Fibroblast of skin of right biceps (primary cell): ENCODE data around the gene FAM228A.
"Not testable (repeated sequence)": the region's sequence is repeated elsewhere in the genome, so short reads cannot be mapped to it uniquely, and the experiment has no call there.

ENCODE experiments used
- DNase-seq: peaks from one replicate; pipeline ENCODE4 v3.0.0-alpha.2; 2013

FAM228A gene

GRCh38 chr2:24174851-24175277, at the start of gene FAM228A:
Gene FAM228A, plus strand, starts transcription at chr2:24175053. Its CDS starts 428 bp downstream, at chr2:24175481.
- DNase-seq, result no peak

- no peak for DNase-seq
Observed at GRCh38 chr2:24125956-24126355, 48.9 kb upstream of the FAM228A start.

- no peak for DNase-seq
Observed at GRCh38 chr2:24132543-24132942, 42.3 kb upstream of the FAM228A start.

- DNase-seq, result not testable (repeated sequence)
Observed at GRCh38 chr2:24140305-24140704, 34.5 kb upstream of the FAM228A start.

GRCh38 chr2:24147364-24147763, 27.5 kb upstream of the FAM228A start:
- DNase-seq, result no peak

- DNase-seq, result no peak
Observed at GRCh38 chr2:24152413-24153197, 22.2 kb upstream of the FAM228A start.

GRCh38 chr2:24153478-24153877, 21.4 kb upstream of the FAM228A start:
- DNase-seq, result no peak

- DNase-seq, result no peak
Observed at GRCh38 chr2:24158131-24158530, 16.7 kb upstream of the FAM228A start.

GRCh38 chr2:24159708-24160107, 15.1 kb upstream of the FAM228A start:
- no peak for DNase-seq

GRCh38 chr2:24160761-24161160, 14.1 kb upstream of the FAM228A start:
- DNase-seq, result no peak

- no peak for DNase-seq
Observed at GRCh38 chr2:24162494-24162893, 12.4 kb upstream of the FAM228A start.

- no peak for DNase-seq
Observed at GRCh38 chr2:24163186-24163585, 11.7 kb upstream of the FAM228A start.

GRCh38 chr2:24163601-24164000, 11.3 kb upstream of the FAM228A start:
- DNase-seq, result no peak

GRCh38 chr2:24164416-24164973, 10.4 kb upstream of the FAM228A start:
- DNase-seq, result peak; percentile 20

GRCh38 chr2:24169023-24169422, 5.8 kb upstream of the FAM228A start:
- DNase-seq, result no peak

GRCh38 chr2:24175631-24176187, 856 bp downstream of the FAM228A start:
- DNase-seq, result no peak

- DNase-seq, result no peak
Observed at GRCh38 chr2:24176326-24176725, 1.5 kb downstream of the FAM228A start.

- no peak for DNase-seq
Observed at GRCh38 chr2:24179683-24180082, 4.8 kb downstream of the FAM228A start.

- DNase-seq, result no peak
Observed at GRCh38 chr2:24181849-24182248, 7.0 kb downstream of the FAM228A start.

- no peak for DNase-seq
Observed at GRCh38 chr2:24182507-24182906, 7.7 kb downstream of the FAM228A start.

- DNase-seq, result no peak
Observed at GRCh38 chr2:24183366-24184069, 8.7 kb downstream of the FAM228A start.

- no peak for DNase-seq
Observed at GRCh38 chr2:24189551-24189950, 14.7 kb downstream of the FAM228A start.

GRCh38 chr2:24190503-24190902, 15.7 kb downstream of the FAM228A start:
- DNase-seq, result no peak

- DNase-seq, result no peak
Observed at GRCh38 chr2:24191156-24191555, 16.3 kb downstream of the FAM228A start.
